H9 (cell line): ENCODE data around the gene CLC. TPM values are rescaled to one million over a fixed set of nuclear protein-coding genes. Genes with fewer than 3 reads are reported as not detected.

Source experiments
- DNase-seq: peaks from one replicate; pipeline ENCODE4 v3.0.0-alpha.2; 2017
- H2AFZ ChIP-seq: one replicate; pipeline ENCODE4 v1.6.1; 2013; ENCODE audit warnings: mild to moderate bottlenecking, low read length, control low read depth, moderate library complexity
- H2AK5ac ChIP-seq: 2 replicates; pipeline ENCODE4 v1.6.1; 2013; ENCODE audit warnings: low read length, control low read depth, mixed read lengths; ENCODE audit not compliant: insufficient read length
- H2BK120ac ChIP-seq: one replicate; pipeline ENCODE4 v1.6.1; 2013; ENCODE audit warnings: low read depth, mild to moderate bottlenecking, low read length, control low read depth, inconsistent platforms; ENCODE audit not compliant: poor library complexity, severe bottlenecking
- H2BK12ac ChIP-seq: 2 replicates; pipeline ENCODE4 v1.6.1; 2013; ENCODE audit warnings: low read length, control low read depth, mixed read lengths, low read depth; ENCODE audit not compliant: insufficient read length
- H2BK15ac ChIP-seq: 2 replicates; pipeline ENCODE4 v1.6.1; 2013; ENCODE audit warnings: low read depth, low read length, control low read depth
- H2BK20ac ChIP-seq: one replicate; pipeline ENCODE4 v1.6.1; 2013; ENCODE audit warnings: low read depth, mild to moderate bottlenecking, low read length, control low read depth, inconsistent platforms; ENCODE audit not compliant: poor library complexity, severe bottlenecking
- H2BK5ac ChIP-seq: 2 replicates; pipeline ENCODE4 v1.6.1; 2013; ENCODE audit warnings: low read length, control low read depth, mixed read lengths; ENCODE audit not compliant: insufficient read length
- H3K14ac ChIP-seq: 2 replicates; pipeline ENCODE4 v1.6.1; 2013; ENCODE audit warnings: low read length, control low read depth; ENCODE audit not compliant: insufficient read depth
- H3K18ac ChIP-seq: 2 replicates; pipeline ENCODE4 v1.6.1; 2013; ENCODE audit warnings: low read depth, mild to moderate bottlenecking, mixed read lengths, low read length, control low read depth; ENCODE audit not compliant: insufficient read length
- H3K23ac ChIP-seq: 2 replicates; pipeline ENCODE4 v1.6.1; 2013; ENCODE audit warnings: low read length, control low read depth, mixed read lengths, low read depth; ENCODE audit not compliant: insufficient read length
- H3K23me2 ChIP-seq: 2 replicates; pipeline ENCODE4 v1.6.1; 2013; ENCODE audit warnings: low read depth, mild to moderate bottlenecking, mixed read lengths, low read length, control low read depth; ENCODE audit not compliant: insufficient read length, poor library complexity, severe bottlenecking
- H3K27ac ChIP-seq: 2 replicates; pipeline ENCODE4 v1.5.1; 2013; ENCODE audit warnings: low read length, control low read depth, mixed read lengths, low read depth; ENCODE audit not compliant: insufficient read length
- H3K27me3 ChIP-seq: 2 replicates; pipeline ENCODE4 v1.6.1; 2013; ENCODE audit warnings: low read length, control low read depth, inconsistent platforms; ENCODE audit not compliant: insufficient read depth
- H3K4ac ChIP-seq: 2 replicates; pipeline ENCODE4 v1.6.1; 2013; ENCODE audit warnings: low read depth, mild to moderate bottlenecking, control low read depth, inconsistent platforms, low read length, moderate library complexity
- H3K4me1 ChIP-seq: 2 replicates; pipeline ENCODE4 v1.6.1; 2013; ENCODE audit warnings: low read length, control low read depth, inconsistent platforms; ENCODE audit not compliant: insufficient read depth
- H3K4me2 ChIP-seq: 2 replicates; pipeline ENCODE4 v1.6.1; 2013; ENCODE audit warnings: low read length, control low read depth, mixed read lengths; ENCODE audit not compliant: insufficient read length, insufficient read depth
- H3K56ac ChIP-seq: 2 replicates; pipeline ENCODE4 v1.6.1; 2013; ENCODE audit warnings: low read depth, mild to moderate bottlenecking, mixed read lengths, low read length, control low read depth; ENCODE audit not compliant: insufficient read length
- H3K79me1 ChIP-seq: 2 replicates; pipeline ENCODE4 v1.6.1; 2013; ENCODE audit warnings: low read depth, mild to moderate bottlenecking, moderate library complexity, low read length, control low read depth, inconsistent platforms; ENCODE audit not compliant: insufficient read depth, poor library complexity, severe bottlenecking
- H3K79me2 ChIP-seq: 2 replicates; pipeline ENCODE4 v1.6.1; 2013; ENCODE audit warnings: low read length, control low read depth, inconsistent platforms; ENCODE audit not compliant: insufficient read depth
- H3K9ac ChIP-seq: 2 replicates; pipeline ENCODE4 v1.6.1; 2013; ENCODE audit warnings: low read length, control low read depth, mixed read lengths; ENCODE audit not compliant: insufficient read length; ENCODE audit errors: extremely low read depth
- H3K9me3 ChIP-seq: one replicate; pipeline ENCODE4 v1.6.1; 2013; ENCODE audit warnings: low read depth, low read length, inconsistent platforms; ENCODE audit not compliant: control insufficient read depth
- H3T11ph ChIP-seq: one replicate; pipeline ENCODE4 v1.6.1; 2013; ENCODE audit warnings: mild to moderate bottlenecking, low read length, control low read depth, inconsistent platforms
- H4K20me1 ChIP-seq: one replicate; pipeline ENCODE4 v1.6.1; 2013; ENCODE audit not compliant: control insufficient read depth, insufficient read length, insufficient read depth
- H4K5ac ChIP-seq: 2 replicates; pipeline ENCODE4 v1.6.1; 2013; ENCODE audit warnings: low read depth, mild to moderate bottlenecking, mixed read lengths, low read length, control low read depth; ENCODE audit not compliant: insufficient read length
- H4K8ac ChIP-seq: replicated peaks from 2 replicates; pipeline ENCODE4 v1.6.1; 2013; ENCODE audit warnings: low read length, control low read depth, mixed read lengths, low read depth; ENCODE audit not compliant: insufficient read length
- H4K91ac ChIP-seq: 2 replicates; pipeline ENCODE4 v1.6.1; 2013; ENCODE audit warnings: low read depth, mild to moderate bottlenecking, moderate library complexity, mixed read lengths, low read length, control low read depth; ENCODE audit not compliant: insufficient read length
- H3K27ac Mint-ChIP-seq, 3 experiments: 2 replicates in 2 of 3; 3 replicates in 1 of 3; pipeline ENCODE4 v1.8.0; 2020 to 2021; ENCODE audit warnings: mixed read lengths in 3 of 3, mild to moderate bottlenecking in 1 of 3, moderate library complexity in 1 of 3
- H3K27me3 Mint-ChIP-seq: 2 replicates; pipeline ENCODE4 v1.8.0; 2021; ENCODE audit warnings: low read depth, mild to moderate bottlenecking, moderate library complexity, mixed read lengths
- H3K36me3 Mint-ChIP-seq, 3 experiments: 2 replicates in 2 of 3; 3 replicates in 1 of 3; pipeline ENCODE4 v1.8.0; 2020 to 2021; ENCODE audit warnings: low read depth in 3 of 3, mixed read lengths in 3 of 3; ENCODE audit not compliant: insufficient read depth in 1 of 3
- H3K4me1 Mint-ChIP-seq, 2 experiments: 2 replicates each; pipeline ENCODE4 v1.8.0; 2020; ENCODE audit warnings: mixed read lengths in 2 of 2
- H3K4me3 Mint-ChIP-seq, 2 experiments: 2 replicates in 1 of 2; 3 replicates in 1 of 2; pipeline ENCODE4 v1.8.0; 2020 to 2021; ENCODE audit warnings: mild to moderate bottlenecking in 2 of 2, mixed read lengths in 2 of 2, moderate library complexity in 1 of 2
- H3K9me3 Mint-ChIP-seq, 2 experiments: 2 replicates in 1 of 2; 3 replicates in 1 of 2; pipeline ENCODE4 v1.8.0; 2020; ENCODE audit warnings: mild to moderate bottlenecking in 2 of 2, mixed read lengths in 2 of 2, moderate library complexity in 1 of 2
- CTCF ChIP-seq: fragments of 200-600 bp; sonication (generic); conservative IDR thresholded peaks from 3 replicates; pipeline ENCODE4 v1.8.0; 2021; ENCODE audit warnings: antibody characterized with exemption, mild to moderate bottlenecking
- WGBS: extraction: QIAGEN DNeasy Blood & Tissue Kit; methylation state at CpG from one replicate; pipeline ENCODE4 v1.1.7; 2013; ENCODE audit warnings: missing lambda C conversion rate, low lambda C conversion rate, mixed read lengths; ENCODE audit not compliant: insufficient read length; ENCODE audit errors: extremely low coverage; 5-methylcytosine and 5-hydroxymethylcytosine counted together
- total RNA-seq: library from RNA; stranded (reverse); gene quantifications from 2 replicates; pipeline ENCODE4 v1.2.1, GENCODE V29; 2021

Gene CLC
- total RNA-seq, 1 experiment from 2014 or later, result 0.39 TPM

- H3K27ac ChIP-seq, result no peak overlapping the region
- no peak overlapping the region for H2AK5ac ChIP-seq
- H3K23ac ChIP-seq, result no peak overlapping the region
- no peaks in the 10 kb centered on the region for H4K20me1 ChIP-seq
- H3K79me2 ChIP-seq, result no peaks in the 10 kb centered on the region
- H3K4ac ChIP-seq, result no peak overlapping the region
- H4K5ac ChIP-seq, result no peak overlapping the region
- H3K9me3 ChIP-seq, result no peaks in the 10 kb centered on the region
- no peak for TF ChIP-seq CTCF
- DNase-seq, result no peak
- H3K23me2 ChIP-seq, result no peaks in the 10 kb centered on the region
- H2BK20ac ChIP-seq, result no peak overlapping the region
- no peaks in the 10 kb centered on the region; the same call in 1 of the 2 replicates for H3K4me1 ChIP-seq
- no peak overlapping the region for H4K91ac ChIP-seq
- no peak overlapping the region for H3T11ph ChIP-seq
- Mint-ChIP-seq H3K27me3 (peaks cover 5% of the 10 kb centered on the region), H3K27ac (no peak overlapping the region), H3K4me3 (no peak overlapping the region), H3K4me1 (no peaks in the 10 kb centered on the region; a peak in 1 of 4 replicates), H3K36me3 (no peaks in the 10 kb centered on the region), H3K9me3 (peaks cover 0 to 2% of the 10 kb centered on the region in 2 experiments; a peak in 1 of 5 replicates)
- no peak overlapping the region for H3K4me2 ChIP-seq
- H3K27me3 ChIP-seq, result no peaks in the 10 kb centered on the region
- H3K56ac ChIP-seq, result no peak overlapping the region
- H2BK120ac ChIP-seq, result no peak overlapping the region
- no peak overlapping the region for H2BK12ac ChIP-seq
- no peak overlapping the region for H3K9ac ChIP-seq
- WGBS, result no CpG with 5 or more reads among the region's 3 CpGs
- H2BK5ac ChIP-seq, result no peak overlapping the region
- H4K8ac ChIP-seq, result no peak overlapping the region
- H3K18ac ChIP-seq, result no peak overlapping the region
- H2AFZ ChIP-seq, result no peak overlapping the region
- no peak overlapping the region for H2BK15ac ChIP-seq
- no peaks in the 10 kb centered on the region for H3K79me1 ChIP-seq
- no peak overlapping the region for H3K14ac ChIP-seq
Observed at GRCh38 chr19:39735688-39736087, 2.1 kb downstream of the CLC start.
